ENCODE data around the gene MATR3. TPM values are rescaled to one million over a fixed set of nuclear protein-coding genes. Genes with fewer than 3 reads are reported as not detected.

The MATR3 gene
- total RNA-seq, 6 experiments from 2014 or later, result 43.5 to 73.8 (median 65.3) TPM

GRCh38 chr5:139248826-139249453 is 44.6 kb upstream of the MATR3 start:
- no peak for DNase-seq
- Histone ChIP-seq H3K4me1 (no peaks in the 10 kb centered on the region), H3K27ac (no peak overlapping the region), H3K36me3 (no peaks in the 10 kb centered on the region), H3K4me3 (no peak overlapping the region), H3K9me3 (no peaks in the 10 kb centered on the region), H3K27me3 (no peaks in the 10 kb centered on the region)
- no peak for ATAC-seq
- WGBS (ENCODE audit: insufficient coverage, low coverage, low lambda C conversion rate, missing lambda C conversion rate), result 83% methylated on average over 1 of the region's 3 CpGs
- no peak for TF ChIP-seq POLR2A (IDR thresholded peaks at IDR 0.05)
- no peak for TF ChIP-seq CTCF (IDR thresholded peaks at IDR 0.05)
- intact Hi-C loops (cut with DNase I), result no loop called here

GRCh38 chr5:139251281-139251687 is 42.3 kb upstream of the MATR3 start:
- Histone ChIP-seq H3K36me3 (no peaks in the 10 kb centered on the region), H3K27ac (no peak overlapping the region), H3K9me3 (no peaks in the 10 kb centered on the region), H3K4me1 (no peaks in the 10 kb centered on the region), H3K4me3 (no peak overlapping the region), H3K27me3 (no peaks in the 10 kb centered on the region)
- intact Hi-C loops (cut with DNase I), result no loop called here
- ATAC-seq (peak in 3 of 4 donors; percentile 10 to 35 (median 30)), DNase-seq (no peak)
- TF ChIP-seq POLR2A (IDR thresholded peaks at IDR 0.05) (no peak), CTCF (IDR thresholded peaks at IDR 0.05) (peak in 2 of 4 donors; percentile 5 to 16)
- 45% methylated on average over 3 of the region's 3 CpGs for WGBS (ENCODE audit: insufficient coverage, low coverage, low lambda C conversion rate, missing lambda C conversion rate)

GRCh38 chr5:139251695-139252288 is 41.7 kb upstream of the MATR3 start:
- TF ChIP-seq POLR2A (IDR thresholded peaks at IDR 0.05), result no peak
- TF ChIP-seq CTCF (IDR thresholded peaks at IDR 0.05), result no peak
- no peaks in the 10 kb centered on the region for H3K36me3 ChIP-seq
- 86% methylated on average over 4 of the region's 4 CpGs for WGBS (ENCODE audit: insufficient coverage, low coverage, low lambda C conversion rate, missing lambda C conversion rate)
- ATAC-seq (no peak), DNase-seq (no peak)
- no peaks in the 10 kb centered on the region for H3K9me3 ChIP-seq
- no peaks in the 10 kb centered on the region for H3K27me3 ChIP-seq
- intact Hi-C loops (cut with DNase I), result no loop called here
- no peak overlapping the region for H3K27ac ChIP-seq
- H3K4me3 ChIP-seq, result no peak overlapping the region
- no peaks in the 10 kb centered on the region for H3K4me1 ChIP-seq

- no peaks in the 10 kb centered on the region for H3K36me3 ChIP-seq
- 83% methylated on average over 3 of the region's 3 CpGs for WGBS (ENCODE audit: insufficient coverage, low coverage, low lambda C conversion rate, missing lambda C conversion rate)
- H3K27ac ChIP-seq, result no peak overlapping the region
- no peak for DNase-seq
- TF ChIP-seq CTCF (IDR thresholded peaks at IDR 0.05), result no peak
- no peak for TF ChIP-seq POLR2A (IDR thresholded peaks at IDR 0.05)
- H3K4me1 ChIP-seq, result no peaks in the 10 kb centered on the region
- H3K9me3 ChIP-seq, result no peaks in the 10 kb centered on the region
- no peak overlapping the region for H3K4me3 ChIP-seq
- intact Hi-C loops (cut with DNase I), result no loop called here
- H3K27me3 ChIP-seq, result no peaks in the 10 kb centered on the region
- no peak for ATAC-seq
Measured at GRCh38 chr5:139253115-139253514, 40.4 kb upstream of the MATR3 start.
